Loucy (cell line): ENCODE measurements around the gene CNTRL.

Experiments
- H2AFZ ChIP-seq: fragments of 200-600 bp; sonication (generic); 2 replicates; pipeline ENCODE4 v1.6.0; 2016; ENCODE audit warnings: antibody characterized with exemption, mild to moderate bottlenecking, low read length, moderate library complexity
- H3F3A ChIP-seq: fragments of 200-600 bp; 2 replicates; pipeline ENCODE4 v1.6.0; 2016; ENCODE audit warnings: antibody characterized with exemption, low read depth, mild to moderate bottlenecking
- H3K27me3 ChIP-seq: fragments of 200-600 bp; sonication (generic); 2 replicates; pipeline ENCODE4 v1.6.1; 2014; ENCODE audit warnings: low read length, mild to moderate bottlenecking; ENCODE audit not compliant: insufficient read depth, poor library complexity, severe bottlenecking
- H3K36me3 ChIP-seq: fragments of 200-600 bp; sonication (generic); 2 replicates; pipeline ENCODE4 v1.6.1; 2016; ENCODE audit warnings: low read length; ENCODE audit not compliant: insufficient read depth
- H3K4me1 ChIP-seq: fragments of 200-600 bp; sonication (generic); 2 replicates; pipeline ENCODE4 v1.5.1; 2014; ENCODE audit warnings: low read length, mild to moderate bottlenecking; ENCODE audit not compliant: insufficient read depth, poor library complexity, severe bottlenecking
- H3K4me2 ChIP-seq: fragments of 200-600 bp; sonication (generic); 2 replicates; pipeline ENCODE4 v1.6.0; 2014; ENCODE audit warnings: antibody characterized with exemption, low read length, low read depth, mild to moderate bottlenecking; ENCODE audit not compliant: poor library complexity, severe bottlenecking
- H3K4me3 ChIP-seq: fragments of 200-600 bp; sonication (generic); 2 replicates; pipeline ENCODE4 v1.5.1; 2014; ENCODE audit warnings: low read length, mild to moderate bottlenecking, mixed read lengths; ENCODE audit not compliant: poor library complexity, severe bottlenecking
- H3K79me2 ChIP-seq: fragments of 200-600 bp; sonication (generic); 2 replicates; pipeline ENCODE4 v1.6.1; 2014; ENCODE audit warnings: low read length; ENCODE audit not compliant: insufficient read depth
- H3K9ac ChIP-seq: fragments of 200-600 bp; sonication (generic); 2 replicates; pipeline ENCODE4 v1.6.0; 2014; ENCODE audit warnings: mild to moderate bottlenecking, low read depth, low read length, moderate library complexity; ENCODE audit not compliant: poor library complexity, severe bottlenecking
- H3K9me2 ChIP-seq: fragments of 200-600 bp; sonication (generic); replicated peaks from 2 replicates; pipeline ENCODE4 v1.6.1; 2016; ENCODE audit warnings: low read depth, low read length, mixed read lengths
- H3K9me3 ChIP-seq: fragments of 200-600 bp; sonication (generic); 2 replicates; pipeline ENCODE4 v1.6.1; 2014; ENCODE audit warnings: mild to moderate bottlenecking, antibody characterized with exemption, low read length, low read depth; ENCODE audit not compliant: insufficient read depth
- H4K20me1 ChIP-seq: fragments of 200-600 bp; sonication (generic); 2 replicates; pipeline ENCODE4 v1.6.0; 2014; ENCODE audit warnings: antibody characterized with exemption, low read length, mild to moderate bottlenecking; ENCODE audit not compliant: insufficient read depth, poor library complexity, severe bottlenecking
- CTCF ChIP-seq: fragments of 200-600 bp; sonication (generic); conservative IDR thresholded peaks from 2 replicates; pipeline ENCODE4 v1.5.1; 2014; ENCODE audit warnings: mild to moderate bottlenecking, antibody characterized with exemption, low read length
- EZH2phosphoT487 ChIP-seq: fragments of 200-600 bp; IDR thresholded peaks from 2 replicates; pipeline ENCODE4 v1.6.1; 2018; ENCODE audit warnings: antibody characterized with exemption, mild to moderate bottlenecking, moderate library complexity, borderline replicate concordance

The CNTRL gene

GRCh38 chr9:121191235-121191634, 116.5 kb downstream of the CNTRL start:
- Histone ChIP-seq H3K4me3 (no peak overlapping the region), H2AFZ (no peak overlapping the region), H3K36me3 (peaks cover 18% of the 10 kb centered on the region; the same call in 1 of the 2 replicates), H4K20me1 (peaks cover 99% of the 10 kb centered on the region), H3K9me3 (no peaks in the 10 kb centered on the region), H3K9ac (no peak overlapping the region), H3K9me2 (no peaks in the 10 kb centered on the region), H3K27me3 (no peaks in the 10 kb centered on the region), H3K4me1 (peaks cover 59% of the 10 kb centered on the region), H3K4me2 (peak overlapping the region; percentile 99), H3F3A (no peaks in the 10 kb centered on the region), H3K79me2 (peaks cover 99% of the 10 kb centered on the region)
- no peak for TF ChIP-seq CTCF
- no peak for TF ChIP-seq EZH2phosphoT487

GRCh38 chr9:121192518-121192917, 117.8 kb downstream of the CNTRL start:
- Histone ChIP-seq H3K9ac (no peak overlapping the region), H3K4me3 (no peak overlapping the region), H3F3A (0 out of 2 replicates have a peak, but pooled peaks cover 4% of the 10 kb centered on the region), H3K9me2 (no peaks in the 10 kb centered on the region), H3K79me2 (peaks cover 99% of the 10 kb centered on the region), H3K36me3 (peaks cover 12% of the 10 kb centered on the region; the same call in 1 of the 2 replicates), H3K9me3 (no peaks in the 10 kb centered on the region), H3K27me3 (no peaks in the 10 kb centered on the region), H4K20me1 (peaks cover 99% of the 10 kb centered on the region), H2AFZ (no peak overlapping the region), H3K4me1 (peaks cover 63% of the 10 kb centered on the region), H3K4me2 (peak overlapping the region; percentile 99)
- TF ChIP-seq CTCF (no peak), EZH2phosphoT487 (no peak)

- Histone ChIP-seq H3F3A (0 out of 2 replicates have a peak, but pooled peaks cover 4% of the 10 kb centered on the region), H3K36me3 (peaks cover 12% of the 10 kb centered on the region; the same call in 1 of the 2 replicates), H3K27me3 (no peaks in the 10 kb centered on the region), H4K20me1 (peaks cover 99% of the 10 kb centered on the region), H2AFZ (no peak overlapping the region), H3K9me2 (no peaks in the 10 kb centered on the region), H3K9me3 (no peaks in the 10 kb centered on the region), H3K79me2 (peaks cover 99% of the 10 kb centered on the region), H3K4me1 (peaks cover 63% of the 10 kb centered on the region), H3K4me2 (peak overlapping the region; percentile 99), H3K9ac (no peak overlapping the region), H3K4me3 (peak overlapping the region; percentile 94)
- TF ChIP-seq CTCF (no peak), EZH2phosphoT487 (no peak)
Measured at GRCh38 chr9:121192959-121193640, 118.3 kb downstream of the CNTRL start.
